Measurements from ENCODE around the gene TSR3. TPM values are rescaled to one million over a fixed set of nuclear protein-coding genes. Genes with fewer than 3 reads are reported as not detected.
A peak's percentile ranks its signal among the peaks of the same experiment; 100 is the strongest.

TSR3 gene
- total RNA-seq, 1 experiment from 2014 or later, result 58.8 TPM

DNA sequence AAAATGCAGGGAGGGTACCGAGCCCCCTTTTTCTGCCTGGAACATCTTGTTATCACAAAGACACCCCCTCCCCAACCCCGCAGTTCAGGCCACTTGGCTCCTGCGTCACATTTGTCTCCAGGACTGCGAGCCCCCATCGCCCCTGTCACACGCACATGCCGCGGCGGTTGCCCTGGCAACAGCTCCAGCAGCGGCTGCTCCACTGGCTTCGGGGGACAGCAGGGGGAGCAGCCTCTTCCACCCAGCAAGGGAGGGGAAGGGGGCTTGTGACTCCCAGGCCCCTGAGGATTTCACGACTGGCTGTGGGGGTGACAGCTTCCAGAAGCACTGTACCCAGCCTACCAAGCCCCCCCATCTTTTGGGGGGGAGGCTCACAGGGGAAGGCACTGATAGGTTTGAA is 15.7 kb downstream of the TSR3 start:
- no peak overlapping the region for H2AFZ ChIP-seq (ENCODE audit: low read length)
- Mint-ChIP-seq H3K4me3 (no peak overlapping the region), H3K27me3 (ENCODE audit: low read depth) (peaks cover 52% of the 10 kb centered on the region), H3K27ac (no peak overlapping the region), H3K36me3 (ENCODE audit: insufficient read depth in 1 of 3, low read depth in 3 of 3) (no peaks in the 10 kb centered on the region), H3K4me1 (peaks cover 12 to 18% of the 10 kb centered on the region in 2 experiments), H3K9me3 (no peaks in the 10 kb centered on the region)
- no peak overlapping the region for H2BK120ac ChIP-seq (ENCODE audit: low read depth, low read length, poor library complexity, severe bottlenecking)
- H2BK20ac ChIP-seq (ENCODE audit: low read depth, low read length, poor library complexity, severe bottlenecking), result no peak overlapping the region
- no peak overlapping the region for H3K27ac ChIP-seq (ENCODE audit: insufficient read length, low read depth, low read length)
- no peak overlapping the region for H3K18ac ChIP-seq (ENCODE audit: insufficient read length, low read depth, low read length)
- TF ChIP-seq, protein P1, sequence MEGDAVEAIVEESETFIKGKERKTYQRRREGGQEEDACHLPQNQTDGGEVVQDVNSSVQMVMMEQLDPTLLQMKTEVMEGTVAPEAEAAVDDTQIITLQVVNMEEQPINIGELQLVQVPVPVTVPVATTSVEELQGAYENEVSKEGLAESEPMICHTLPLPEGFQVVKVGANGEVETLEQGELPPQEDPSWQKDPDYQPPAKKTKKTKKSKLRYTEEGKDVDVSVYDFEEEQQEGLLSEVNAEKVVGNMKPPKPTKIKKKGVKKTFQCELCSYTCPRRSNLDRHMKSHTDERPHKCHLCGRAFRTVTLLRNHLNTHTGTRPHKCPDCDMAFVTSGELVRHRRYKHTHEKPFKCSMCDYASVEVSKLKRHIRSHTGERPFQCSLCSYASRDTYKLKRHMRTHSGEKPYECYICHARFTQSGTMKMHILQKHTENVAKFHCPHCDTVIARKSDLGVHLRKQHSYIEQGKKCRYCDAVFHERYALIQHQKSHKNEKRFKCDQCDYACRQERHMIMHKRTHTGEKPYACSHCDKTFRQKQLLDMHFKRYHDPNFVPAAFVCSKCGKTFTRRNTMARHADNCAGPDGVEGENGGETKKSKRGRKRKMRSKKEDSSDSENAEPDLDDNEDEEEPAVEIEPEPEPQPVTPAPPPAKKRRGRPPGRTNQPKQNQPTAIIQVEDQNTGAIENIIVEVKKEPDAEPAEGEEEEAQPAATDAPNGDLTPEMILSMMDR (conservative IDR thresholded peaks at IDR 0.05), result 0 out of 3 replicates have a peak, but pooled peaks have one; percentile 26
- no peak overlapping the region for H2BK5ac ChIP-seq (ENCODE audit: insufficient read length, low read length)
- H4K8ac ChIP-seq (replicated peaks; ENCODE audit: insufficient read length, low read depth, low read length), result no peak overlapping the region
- H2BK12ac ChIP-seq (ENCODE audit: insufficient read length, low read depth, low read length), result no peak overlapping the region
- H3K23ac ChIP-seq (ENCODE audit: insufficient read length, low read depth, low read length), result no peak overlapping the region
- H3K4ac ChIP-seq (ENCODE audit: low read depth, low read length), result no peak overlapping the region
- H3K27me3 ChIP-seq (ENCODE audit: insufficient read depth, low read length), result peaks cover 16% of the 10 kb centered on the region; the same call in 1 of the 2 replicates
- H4K91ac ChIP-seq (ENCODE audit: insufficient read length, low read depth, low read length), result no peak overlapping the region
- H2AK5ac ChIP-seq (ENCODE audit: insufficient read length, low read length), result no peak overlapping the region
- H3K79me2 ChIP-seq (ENCODE audit: insufficient read depth, low read length), result no peaks in the 10 kb centered on the region
- no peak overlapping the region for H3K56ac ChIP-seq (ENCODE audit: insufficient read length, low read depth, low read length)
- peaks cover 20% of the 10 kb centered on the region for H3K23me2 ChIP-seq (ENCODE audit: insufficient read length, low read depth, low read length, poor library complexity, severe bottlenecking)
- H3K9ac ChIP-seq (ENCODE audit: extremely low read depth, insufficient read length, low read length), result no peak overlapping the region
- H3K4me1 ChIP-seq (ENCODE audit: insufficient read depth, low read length), result no peaks in the 10 kb centered on the region
- no peak overlapping the region for H3K4me2 ChIP-seq (ENCODE audit: insufficient read depth, insufficient read length, low read length)
- H3K9me3 ChIP-seq (ENCODE audit: control insufficient read depth, low read depth, low read length), result no peaks in the 10 kb centered on the region
- no peak for DNase-seq
- no CpG with 5 or more reads among the region's 12 CpGs for WGBS (ENCODE audit: extremely low coverage, insufficient read length, low lambda C conversion rate)
- H3K79me1 ChIP-seq (ENCODE audit: insufficient read depth, low read depth, low read length, poor library complexity, severe bottlenecking), result no peaks in the 10 kb centered on the region
- H2BK15ac ChIP-seq (ENCODE audit: low read depth, low read length), result no peak overlapping the region
- H3T11ph ChIP-seq (ENCODE audit: low read length), result no peak overlapping the region
- no peak overlapping the region for H3K14ac ChIP-seq (ENCODE audit: insufficient read depth, low read length)
- no peak overlapping the region for H4K5ac ChIP-seq (ENCODE audit: insufficient read length, low read depth, low read length)
- H4K20me1 ChIP-seq (ENCODE audit: control insufficient read depth, insufficient read depth, insufficient read length), result no peaks in the 10 kb centered on the region
